K562 treated with DMSO at 1 percent for 4 hours (cell line): ENCODE results near the gene STPG2. TPM values are rescaled to one million over a fixed set of nuclear protein-coding genes. Genes with fewer than 3 reads are reported as not detected.

Experiments used
- total RNA-seq: library from RNA; unstranded; fragments of 300-600 nt; gene quantifications from 2 replicates; pipeline ENCODE4 v1.2.3, GENCODE V29; 2022; ENCODE audit not compliant: insufficient read depth

STPG2 gene
- total RNA-seq, result not detected in 2 replicates

DNA sequence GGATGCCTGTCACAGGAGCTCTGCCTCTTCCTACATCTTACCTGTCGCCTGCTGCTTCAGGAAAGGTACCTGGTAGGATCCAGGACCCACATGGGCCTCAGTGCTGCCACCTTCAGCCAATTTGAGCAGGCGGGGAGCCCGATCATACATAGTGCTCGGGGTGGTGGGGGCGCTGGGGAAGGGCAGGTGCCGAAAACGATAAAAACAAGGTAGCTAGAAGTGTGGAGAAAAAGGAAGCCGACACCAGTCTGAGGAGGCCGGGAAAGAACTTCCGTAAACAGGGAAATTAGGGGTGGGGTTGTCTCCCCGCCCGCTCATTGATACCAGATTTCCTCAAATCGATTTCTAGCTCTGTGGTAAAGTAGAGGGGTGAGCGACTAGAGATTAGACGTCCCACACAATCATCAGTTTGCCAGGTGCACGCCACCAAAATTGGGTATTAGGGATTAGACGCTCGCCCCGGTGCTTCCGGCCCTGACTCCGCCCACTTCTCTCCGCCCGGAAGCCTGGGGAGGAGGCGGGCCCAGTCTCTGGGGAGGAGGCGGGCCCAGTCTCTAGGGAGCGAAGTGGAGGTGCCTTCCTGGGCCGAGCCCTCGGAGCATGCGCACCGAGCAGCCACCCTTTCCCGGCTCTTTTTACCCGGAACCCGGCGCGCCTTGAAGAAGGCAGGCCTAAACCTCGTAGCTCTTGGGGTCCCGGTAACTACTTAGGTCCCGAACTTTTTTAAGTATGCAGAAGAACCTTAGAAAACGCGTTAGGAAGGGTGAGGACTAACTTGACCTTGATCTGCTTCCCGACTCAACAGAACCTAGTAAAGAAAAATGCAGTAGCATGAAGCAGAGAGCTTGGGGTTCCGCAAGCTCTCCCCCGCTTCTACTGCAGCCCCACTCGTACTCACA, at the start of gene STPG2:
STPG2 (minus strand) TSS at position 476 of the 899 bp plus-strand sequence.

Other genes starting within 250 kb of the STPG2 start
- gene RAP1GDS1, start 117.9 kb upstream of the STPG2 start, total RNA-seq, result 20.3 and 20.7 TPM in 2 replicates